Stimulated activated CD4-positive, alpha-beta T cell treated with anti-CD3 and anti-CD28 coated beads, Interleukin-2, amount 100 ng/mL, for 4 hours (primary cell): Measurements from ENCODE around the gene SPNS1.
"Not testable (repeated sequence)": the region's sequence is repeated elsewhere in the genome, so short reads cannot be mapped to it uniquely, and the experiment has no call there.

Source experiments
- DNase-seq: peaks from one replicate; pipeline ENCODE4 v3.0.0-alpha.2; 2020; ENCODE audit warnings: low read depth

Gene SPNS1, protein sequence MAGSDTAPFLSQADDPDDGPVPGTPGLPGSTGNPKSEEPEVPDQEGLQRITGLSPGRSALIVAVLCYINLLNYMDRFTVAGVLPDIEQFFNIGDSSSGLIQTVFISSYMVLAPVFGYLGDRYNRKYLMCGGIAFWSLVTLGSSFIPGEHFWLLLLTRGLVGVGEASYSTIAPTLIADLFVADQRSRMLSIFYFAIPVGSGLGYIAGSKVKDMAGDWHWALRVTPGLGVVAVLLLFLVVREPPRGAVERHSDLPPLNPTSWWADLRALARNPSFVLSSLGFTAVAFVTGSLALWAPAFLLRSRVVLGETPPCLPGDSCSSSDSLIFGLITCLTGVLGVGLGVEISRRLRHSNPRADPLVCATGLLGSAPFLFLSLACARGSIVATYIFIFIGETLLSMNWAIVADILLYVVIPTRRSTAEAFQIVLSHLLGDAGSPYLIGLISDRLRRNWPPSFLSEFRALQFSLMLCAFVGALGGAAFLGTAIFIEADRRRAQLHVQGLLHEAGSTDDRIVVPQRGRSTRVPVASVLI

DNA sequence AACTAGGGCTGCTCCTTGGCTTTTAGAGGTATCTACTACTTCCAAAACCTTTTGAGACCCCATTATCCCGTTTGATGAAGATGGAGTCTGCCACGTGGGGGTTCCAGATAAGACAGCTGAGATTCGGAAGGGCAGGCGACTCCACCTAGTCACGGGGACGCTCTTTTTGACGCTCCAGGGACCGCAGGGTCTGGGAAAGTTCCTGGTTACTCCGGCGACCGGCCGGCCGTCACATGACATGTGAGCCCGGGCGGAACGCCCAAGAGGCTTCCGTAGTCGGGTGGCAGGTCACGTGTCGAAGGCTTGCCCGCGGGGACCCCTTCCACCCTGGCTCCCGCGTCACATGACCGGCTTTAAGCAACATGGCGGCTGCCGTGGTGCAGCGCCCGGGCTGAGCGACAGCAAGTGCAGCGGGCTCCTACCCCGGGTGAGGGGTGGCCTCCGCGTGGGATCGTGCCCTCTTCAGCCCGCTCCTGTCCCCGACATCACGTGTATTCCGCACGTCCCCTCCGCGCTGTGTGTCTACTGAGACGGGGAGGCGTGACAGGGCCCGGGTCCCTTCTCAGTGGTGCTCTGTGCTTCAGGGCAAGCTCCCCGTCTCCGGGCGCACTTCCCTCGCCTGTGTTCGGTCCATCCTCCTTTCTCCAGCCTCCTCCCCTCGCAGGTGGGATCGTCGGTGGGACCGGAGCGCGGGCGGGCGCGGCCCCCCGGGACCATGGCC is at the start of gene SPNS1:
Gene SPNS1 (plus strand): TSS at position 342 of the 721 bp plus-strand sequence. CDS start 374 bp downstream, at position 716.
- DNase-seq: peak; percentile 88

DNA sequence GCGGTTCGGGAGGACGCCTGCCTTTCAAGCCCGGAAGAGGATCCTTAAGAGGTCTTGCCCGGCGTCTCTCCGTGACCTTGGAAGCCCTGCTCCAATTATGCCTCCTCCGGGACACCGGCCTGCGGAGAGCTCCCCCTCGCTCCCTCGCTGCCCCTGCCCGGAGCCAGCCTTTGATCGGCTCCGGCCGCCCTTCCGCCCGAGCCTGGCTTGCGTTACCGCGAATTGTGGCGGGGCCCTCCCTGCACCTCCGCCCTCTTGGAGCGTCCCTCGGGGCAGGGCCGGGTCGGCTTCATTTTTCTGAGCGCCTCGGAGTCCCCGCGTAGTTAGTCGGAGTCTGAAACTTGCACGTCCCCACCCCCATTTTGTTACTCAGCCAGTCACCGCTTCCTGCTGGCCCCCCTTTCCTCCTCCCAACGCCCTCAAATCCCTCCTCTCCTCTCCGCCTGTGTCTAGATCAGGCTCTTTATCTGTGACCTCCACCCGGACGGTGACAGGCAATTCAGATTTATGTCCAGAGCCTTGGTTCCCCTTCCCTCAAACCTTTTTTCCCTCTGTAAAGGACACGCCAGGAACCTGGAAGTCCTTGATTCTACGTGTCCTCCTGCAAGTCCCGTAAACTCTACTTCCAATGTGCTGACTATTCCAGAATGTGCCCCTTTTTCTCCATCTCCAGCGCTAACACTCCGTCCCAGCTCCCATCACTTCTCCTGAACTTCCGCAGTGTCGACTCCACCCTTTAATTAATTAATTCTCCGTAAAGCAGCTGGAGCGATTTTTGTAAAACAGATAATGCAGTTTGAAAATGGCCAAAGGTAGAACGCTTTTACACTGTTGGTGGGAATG is 49.0 kb upstream of the SPNS1 start:
- DNase-seq: peak; percentile 67

DNA sequence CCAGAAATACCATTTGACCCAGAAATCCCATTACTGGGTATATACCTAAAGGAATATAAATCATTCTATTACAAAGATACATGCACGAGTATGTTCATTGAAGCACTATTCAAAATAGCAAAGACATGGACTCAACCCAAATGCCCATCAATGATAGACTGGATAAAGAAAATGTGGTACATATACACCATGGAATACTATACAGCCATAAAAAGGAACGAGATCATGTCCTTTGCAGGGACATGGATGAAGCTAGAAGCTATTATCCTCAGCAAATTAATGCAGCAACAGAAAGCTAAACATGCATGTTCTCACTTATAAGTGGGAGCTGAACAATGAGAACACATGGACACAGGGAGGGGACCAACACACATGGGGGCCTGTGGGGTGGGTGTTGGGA is 48.3 kb upstream of the SPNS1 start:
- DNase-seq: not testable (repeated sequence)

DNA sequence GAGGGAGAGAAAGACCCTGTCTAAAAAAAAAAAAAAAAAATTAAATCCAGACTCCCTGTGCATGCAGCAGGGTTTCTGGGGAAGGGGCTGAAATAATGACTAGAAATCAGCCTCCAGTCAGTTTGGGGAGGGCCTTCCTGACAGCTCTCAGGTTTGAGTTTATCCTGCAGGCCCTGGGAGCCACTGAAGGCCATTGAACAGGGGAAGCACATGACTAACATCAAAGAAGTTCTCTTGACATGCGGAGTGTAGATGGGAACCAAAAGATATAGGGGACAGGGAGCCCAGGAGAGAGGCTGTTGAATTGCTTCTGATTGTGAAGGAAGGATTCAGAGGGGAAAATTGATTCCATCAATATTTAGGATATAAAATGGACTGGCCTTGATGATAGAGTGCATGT is 46.8 kb upstream of the SPNS1 start:
- DNase-seq: no peak

DNA sequence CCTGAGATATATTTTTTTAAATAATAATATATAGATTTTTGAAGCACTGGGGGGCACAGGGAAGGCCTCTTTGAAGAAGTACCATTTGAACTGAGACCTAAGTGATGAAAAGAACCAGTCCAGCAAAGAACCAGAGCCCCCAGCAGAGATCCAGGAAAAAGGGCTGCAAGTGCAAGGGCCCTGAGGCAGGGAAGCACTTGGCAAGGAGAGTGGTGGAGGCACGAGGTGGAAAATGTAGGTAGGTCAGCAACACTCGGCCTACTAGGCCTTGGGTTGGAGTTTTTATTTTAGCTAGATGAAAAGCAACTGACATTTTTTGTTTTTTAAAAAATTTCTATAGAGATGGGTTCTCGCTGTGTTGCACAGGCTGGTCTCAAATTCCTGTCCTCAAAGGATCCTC is 44.4 kb upstream of the SPNS1 start:
- DNase-seq: no peak

DNA sequence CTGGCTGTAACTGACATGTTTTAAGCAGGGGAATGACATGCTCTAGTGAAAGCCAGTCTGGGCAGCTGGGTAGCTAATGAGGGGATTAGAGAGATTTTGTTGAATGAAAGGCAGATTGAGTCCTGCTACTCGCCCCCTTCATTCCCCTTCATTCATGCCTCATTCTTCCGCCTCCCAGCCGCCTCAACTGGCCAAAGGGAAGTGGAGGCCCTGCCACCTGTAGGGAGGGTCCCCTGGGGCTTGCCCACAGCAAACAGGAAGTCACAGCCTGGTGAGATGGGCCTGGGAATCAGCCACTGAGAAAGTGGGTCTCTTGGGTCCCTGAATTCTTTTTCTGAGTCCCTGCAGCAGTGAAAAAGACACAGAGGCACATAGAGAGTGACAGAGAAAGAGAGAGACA is 43.9 kb upstream of the SPNS1 start:
- DNase-seq: no peak

DNA sequence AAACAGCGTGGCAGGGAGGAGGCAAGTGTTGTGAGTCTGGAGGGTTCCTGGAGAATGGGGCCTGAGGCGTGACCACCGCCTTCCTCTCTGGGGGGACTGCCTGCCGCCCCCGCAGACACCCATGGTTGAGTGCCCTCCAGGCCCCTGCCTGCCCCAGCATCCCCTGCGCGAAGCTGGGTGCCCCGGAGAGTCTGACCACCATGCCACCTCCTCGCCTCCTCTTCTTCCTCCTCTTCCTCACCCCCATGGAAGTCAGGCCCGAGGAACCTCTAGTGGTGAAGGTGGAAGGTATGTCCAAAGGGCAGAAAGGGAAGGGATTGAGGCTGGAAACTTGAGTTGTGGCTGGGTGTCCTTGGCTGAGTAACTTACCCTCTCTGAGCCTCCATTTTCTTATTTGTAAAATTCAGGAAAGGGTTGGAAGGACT is 42.8 kb upstream of the SPNS1 start, which contains the start of gene CD19:
Gene CD19 (plus strand): TSS at position 171 of the 425 bp plus-strand sequence. CDS start 30 bp downstream, at position 201.
- no peak for DNase-seq

DNA sequence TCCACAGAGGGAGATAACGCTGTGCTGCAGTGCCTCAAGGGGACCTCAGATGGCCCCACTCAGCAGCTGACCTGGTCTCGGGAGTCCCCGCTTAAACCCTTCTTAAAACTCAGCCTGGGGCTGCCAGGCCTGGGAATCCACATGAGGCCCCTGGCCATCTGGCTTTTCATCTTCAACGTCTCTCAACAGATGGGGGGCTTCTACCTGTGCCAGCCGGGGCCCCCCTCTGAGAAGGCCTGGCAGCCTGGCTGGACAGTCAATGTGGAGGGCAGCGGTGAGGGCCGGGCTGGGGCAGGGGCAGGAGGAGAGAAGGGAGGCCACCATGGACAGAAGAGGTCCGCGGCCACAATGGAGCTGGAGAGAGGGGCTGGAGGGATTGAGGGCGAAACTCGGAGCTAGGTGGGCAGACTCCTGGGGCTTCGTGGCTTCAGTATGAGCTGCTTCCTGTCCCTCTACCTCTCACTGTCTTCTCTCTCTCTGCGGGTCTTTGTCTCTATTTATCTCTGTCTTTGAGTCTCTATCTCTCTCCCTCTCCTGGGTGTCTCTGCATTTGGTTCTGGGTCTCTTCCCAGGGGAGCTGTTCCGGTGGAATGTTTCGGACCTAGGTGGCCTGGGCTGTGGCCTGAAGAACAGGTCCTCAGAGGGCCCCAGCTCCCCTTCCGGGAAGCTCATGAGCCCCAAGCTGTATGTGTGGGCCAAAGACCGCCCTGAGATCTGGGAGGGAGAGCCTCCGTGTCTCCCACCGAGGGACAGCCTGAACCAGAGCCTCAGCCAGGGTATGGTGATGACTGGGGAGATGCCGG is 42.0 kb upstream of the SPNS1 start:
- DNase-seq: no peak

DNA sequence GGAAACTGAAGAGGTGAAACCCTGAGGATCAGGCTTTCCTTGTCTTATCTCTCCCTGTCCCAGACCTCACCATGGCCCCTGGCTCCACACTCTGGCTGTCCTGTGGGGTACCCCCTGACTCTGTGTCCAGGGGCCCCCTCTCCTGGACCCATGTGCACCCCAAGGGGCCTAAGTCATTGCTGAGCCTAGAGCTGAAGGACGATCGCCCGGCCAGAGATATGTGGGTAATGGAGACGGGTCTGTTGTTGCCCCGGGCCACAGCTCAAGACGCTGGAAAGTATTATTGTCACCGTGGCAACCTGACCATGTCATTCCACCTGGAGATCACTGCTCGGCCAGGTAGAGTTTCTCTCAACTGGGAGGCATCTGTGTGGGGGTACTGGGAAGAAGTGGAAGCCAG is 41.4 kb upstream of the SPNS1 start:
- DNase-seq: no peak

DNA sequence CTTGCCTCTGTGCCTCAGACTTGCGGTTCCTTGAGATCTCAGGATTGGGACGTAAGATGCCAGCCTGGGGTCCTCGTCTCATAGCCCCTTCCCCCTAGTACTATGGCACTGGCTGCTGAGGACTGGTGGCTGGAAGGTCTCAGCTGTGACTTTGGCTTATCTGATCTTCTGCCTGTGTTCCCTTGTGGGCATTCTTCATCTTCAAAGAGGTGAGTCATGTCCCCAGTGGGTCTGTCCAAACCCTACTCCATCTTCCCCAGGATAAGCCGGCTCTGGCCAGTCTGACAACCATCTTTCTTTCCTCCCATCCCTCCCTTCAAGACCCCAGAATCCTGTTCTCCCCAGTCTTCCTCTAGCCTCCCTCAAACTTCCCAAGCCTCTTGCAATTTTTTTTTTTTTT is 39.2 kb upstream of the SPNS1 start:
- DNase-seq: no peak

DNA sequence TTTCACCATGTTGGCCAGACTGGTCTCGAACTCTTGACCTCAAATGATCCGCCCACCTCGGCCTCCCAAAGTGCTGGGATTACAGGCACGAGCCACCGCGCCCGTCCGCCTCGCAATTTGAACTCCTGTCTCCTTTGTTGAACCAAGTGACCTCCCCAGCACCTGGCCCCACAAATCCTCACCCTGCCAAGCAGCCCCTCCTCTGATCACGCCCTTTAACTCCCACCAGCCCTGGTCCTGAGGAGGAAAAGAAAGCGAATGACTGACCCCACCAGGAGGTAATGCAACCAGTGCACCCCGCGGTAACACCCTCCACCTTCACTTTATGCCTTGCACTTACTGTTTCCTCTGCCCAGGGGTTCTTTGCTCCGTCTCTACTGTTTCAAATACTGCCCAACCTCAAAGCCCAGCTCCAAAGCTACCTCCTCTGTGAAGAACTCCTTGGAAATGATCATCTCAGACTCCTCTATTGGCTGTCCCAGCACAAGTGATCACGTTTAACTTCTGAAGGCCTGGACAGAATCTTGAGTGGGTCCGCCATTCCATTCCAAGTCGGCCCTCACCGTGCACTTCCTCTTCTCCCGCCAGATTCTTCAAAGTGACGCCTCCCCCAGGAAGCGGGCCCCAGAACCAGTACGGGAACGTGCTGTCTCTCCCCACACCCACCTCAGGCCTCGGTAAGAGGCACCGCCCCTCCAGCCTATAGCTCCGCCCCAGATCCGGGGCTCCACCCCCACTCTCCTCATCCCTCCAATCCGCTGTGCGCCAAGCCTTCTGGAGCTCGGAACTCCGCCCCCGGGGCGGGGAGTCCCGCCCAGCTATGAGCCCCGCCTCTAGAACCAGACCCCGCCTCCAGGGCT is 38.4 kb upstream of the SPNS1 start:
- DNase-seq: peak; percentile 75

DNA sequence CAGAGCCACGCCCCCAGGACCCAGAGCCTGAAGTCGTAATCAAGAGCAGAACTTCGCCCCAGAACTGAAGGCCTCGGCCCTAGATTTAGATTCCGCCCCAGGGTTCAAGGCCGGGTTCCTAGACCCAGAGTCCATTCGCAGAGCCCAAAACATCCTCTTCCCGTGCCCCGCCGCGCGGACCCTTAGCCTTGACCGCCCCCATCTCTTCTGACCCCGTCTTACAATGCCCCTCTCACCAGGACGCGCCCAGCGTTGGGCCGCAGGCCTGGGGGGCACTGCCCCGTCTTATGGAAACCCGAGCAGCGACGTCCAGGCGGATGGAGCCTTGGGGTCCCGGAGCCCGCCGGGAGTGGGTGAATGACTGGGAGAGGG is 37.8 kb upstream of the SPNS1 start:
- no peak for DNase-seq

DNA sequence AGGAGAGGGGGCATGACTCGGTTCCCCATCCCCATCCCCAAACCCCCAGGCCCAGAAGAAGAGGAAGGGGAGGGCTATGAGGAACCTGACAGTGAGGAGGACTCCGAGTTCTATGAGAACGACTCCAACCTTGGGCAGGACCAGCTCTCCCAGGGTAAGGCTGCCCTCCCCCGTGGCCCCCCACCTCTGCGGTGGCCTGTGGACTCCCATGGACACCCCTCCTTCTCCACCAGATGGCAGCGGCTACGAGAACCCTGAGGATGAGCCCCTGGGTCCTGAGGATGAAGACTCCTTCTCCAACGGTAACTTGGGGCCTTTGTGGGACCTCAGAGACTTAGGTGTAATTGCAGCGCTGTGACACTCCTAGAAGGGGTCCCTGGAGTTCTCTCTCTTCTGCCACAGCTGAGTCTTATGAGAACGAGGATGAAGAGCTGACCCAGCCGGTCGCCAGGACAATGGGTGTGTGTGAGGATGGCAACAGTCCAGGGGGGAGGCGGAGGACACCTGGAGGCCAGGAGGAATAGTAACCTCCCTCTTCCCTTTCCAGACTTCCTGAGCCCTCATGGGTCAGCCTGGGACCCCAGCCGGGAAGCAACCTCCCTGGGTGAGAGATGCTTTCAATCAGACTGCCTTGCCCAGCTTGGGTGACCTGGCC is 37.2 kb upstream of the SPNS1 start:
- no peak for DNase-seq

DNA sequence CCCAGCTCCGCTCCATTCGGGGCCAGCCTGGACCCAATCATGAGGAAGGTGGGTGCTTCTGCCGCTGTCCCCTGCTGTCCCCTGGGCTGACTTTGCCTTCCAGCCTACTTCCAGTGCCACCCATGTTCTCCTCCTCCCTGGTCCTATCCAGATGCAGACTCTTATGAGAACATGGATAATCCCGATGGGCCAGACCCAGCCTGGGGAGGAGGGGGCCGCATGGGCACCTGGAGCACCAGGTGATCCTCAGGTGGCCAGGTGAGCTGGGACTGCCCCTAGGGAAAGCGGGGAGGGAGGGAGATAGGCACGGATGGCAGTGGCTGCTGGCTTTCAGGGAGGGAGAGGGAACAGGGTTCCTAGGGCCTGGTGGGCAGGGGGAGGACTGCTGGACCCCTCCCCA is 35.9 kb upstream of the SPNS1 start:
- DNase-seq: no peak

DNA sequence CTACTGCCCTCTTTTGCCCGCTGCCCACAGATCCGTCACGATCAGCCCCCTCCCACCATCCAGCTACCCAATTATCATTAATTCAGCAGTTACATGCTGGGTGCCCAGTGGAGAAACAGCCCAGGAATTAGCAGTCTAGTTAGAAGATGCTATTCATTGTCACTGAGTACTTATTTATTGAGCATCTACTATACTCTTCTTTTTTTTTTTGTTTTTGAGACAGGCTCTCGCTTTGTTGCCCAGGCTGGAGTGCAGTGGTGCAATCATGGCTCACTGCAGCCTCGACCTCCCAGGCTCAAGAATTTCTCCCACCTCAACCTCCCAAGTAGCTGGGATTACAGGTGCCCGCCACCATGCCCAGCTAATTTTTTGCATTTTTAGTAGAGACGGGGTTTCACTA is 34.8 kb upstream of the SPNS1 start:
- DNase-seq: not testable (repeated sequence)

DNA sequence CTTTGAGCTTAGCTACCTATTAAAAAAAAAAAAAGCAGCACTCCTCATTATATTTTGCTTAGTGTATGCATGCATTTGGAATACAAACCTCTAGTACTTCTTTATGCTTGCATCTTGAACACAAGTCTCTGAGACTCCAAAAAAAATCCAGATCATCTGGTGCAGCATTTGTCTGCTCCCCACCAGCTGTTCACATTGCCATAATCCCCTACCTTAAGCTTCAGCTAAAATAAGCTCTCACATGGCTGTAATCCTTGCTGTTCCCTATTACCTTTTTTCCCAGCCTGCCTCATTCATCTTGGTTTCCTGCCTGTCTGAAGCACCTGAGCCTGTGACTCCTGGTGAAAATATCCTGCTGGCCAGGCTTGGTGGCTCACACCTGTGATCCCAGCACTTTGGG is 31.3 kb upstream of the SPNS1 start:
- no peak for DNase-seq

DNA sequence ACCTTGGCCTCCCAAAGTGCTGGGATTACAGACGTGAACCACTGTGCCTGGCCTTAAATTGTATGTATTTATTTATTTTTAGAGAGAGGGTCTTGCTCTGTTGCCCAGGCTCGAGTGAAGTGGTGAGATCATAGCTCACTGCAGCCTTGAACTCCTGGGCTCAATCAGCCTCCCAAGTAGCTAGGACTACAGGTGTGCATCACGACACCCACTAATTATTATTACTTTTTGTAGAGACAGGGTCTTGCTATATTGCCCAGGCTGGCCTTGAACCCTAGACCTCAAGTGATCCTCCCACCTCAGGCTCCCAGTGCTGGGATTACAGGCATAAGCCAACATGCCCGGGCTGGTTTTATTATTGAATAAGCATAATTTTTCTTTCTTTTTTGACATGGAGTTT is 27.9 kb upstream of the SPNS1 start:
- no peak for DNase-seq

DNA sequence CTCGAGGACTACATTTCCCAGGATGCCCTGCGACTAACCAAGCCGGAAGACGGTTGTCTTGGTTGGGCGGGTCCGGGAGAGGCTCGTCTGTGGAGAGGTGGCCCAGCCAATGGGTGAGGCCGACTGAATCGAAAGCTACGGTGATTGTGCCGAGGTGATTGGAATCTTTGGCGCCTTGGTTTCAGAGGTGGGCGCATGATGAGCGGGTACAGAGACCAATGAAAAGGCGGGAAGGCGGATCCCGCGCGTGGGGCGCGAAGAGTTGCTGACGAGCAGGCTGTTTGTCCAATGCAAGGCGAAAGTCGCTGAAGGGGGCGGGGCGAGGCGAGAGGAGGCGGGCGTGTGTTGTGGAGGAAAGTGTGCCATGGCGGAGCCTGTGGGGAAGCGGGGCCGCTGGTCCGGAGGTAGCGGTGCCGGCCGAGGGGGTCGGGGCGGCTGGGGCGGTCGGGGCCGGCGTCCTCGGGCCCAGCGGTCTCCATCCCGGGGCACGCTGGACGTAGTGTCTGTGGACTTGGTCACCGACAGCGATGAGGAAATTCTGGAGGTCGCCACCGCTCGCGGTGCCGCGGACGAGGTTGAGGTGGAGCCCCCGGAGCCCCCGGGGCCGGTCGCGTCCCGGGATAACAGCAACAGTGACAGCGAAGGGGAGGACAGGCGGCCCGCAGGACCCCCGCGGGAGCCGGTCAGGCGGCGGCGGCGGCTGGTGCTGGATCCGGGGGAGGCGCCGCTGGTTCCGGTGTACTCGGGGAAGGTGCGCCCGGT is 23.7 kb upstream of the SPNS1 start, which contains the start of gene NFATC2IP:
Gene NFATC2IP (plus strand): TSS at position 290 of the 762 bp plus-strand sequence. CDS start 75 bp downstream, at position 365.
- DNase-seq: peak; percentile 99

DNA sequence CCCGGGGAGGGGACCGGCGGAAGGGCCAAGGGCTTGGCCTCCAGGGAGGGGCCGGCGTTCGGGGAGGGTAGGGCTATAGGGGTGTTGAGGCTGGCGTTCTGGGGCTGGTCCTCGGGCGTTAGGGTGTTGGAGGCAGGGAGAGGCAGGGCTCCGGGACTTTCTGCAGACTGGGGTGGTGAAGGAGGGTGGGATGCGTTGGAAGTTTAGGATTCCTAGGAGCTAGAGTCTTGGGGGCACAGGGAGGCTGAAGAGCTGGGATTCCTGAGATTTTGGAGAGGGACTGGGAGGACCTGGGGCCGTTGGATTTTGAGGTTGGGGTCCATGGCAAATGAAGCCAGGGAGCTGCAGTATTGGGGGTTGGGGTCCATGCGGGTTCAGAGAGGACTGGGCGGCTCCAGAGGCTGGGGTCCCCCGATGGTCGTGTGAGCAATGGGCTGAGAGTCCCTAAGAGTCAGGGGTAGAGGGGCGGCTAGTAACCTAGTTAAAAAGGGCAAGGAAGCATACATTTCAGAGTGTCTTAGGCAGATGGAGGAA is 23.1 kb upstream of the SPNS1 start:
- no peak for DNase-seq
